HG03460 (cell line): ENCODE data around the gene ZNF256.

Experiments used
- ATAC-seq: cut with Tn5 transposase; IDR thresholded peaks from one replicate; pipeline ENCODE4 v1.9.1; 2021; ENCODE audit not compliant: unreplicated experiment

Gene ZNF256

GRCh38 chr19:57900311-57900710 lies 47.2 kb downstream of the ZNF256 start:
- ATAC-seq = no peak
